HAP-1 (cell line): ENCODE measurements around the gene ARF3.
"Not testable (repeated sequence)": the region's sequence is repeated elsewhere in the genome, so short reads cannot be mapped to it uniquely, and the experiment has no call there.

Experiments used
- DNase-seq, 2 experiments: peaks; one replicate each; pipeline ENCODE4 v3.0.0-alpha.2; 2016 to 2020; ENCODE audit warnings: low spot score in 2 of 2
- H3K27me3 ChIP-seq: fragments of 250-450 bp; sonication (Bioruptor Pico); 2 replicates; pipeline ENCODE4 v1.5.1; 2020; ENCODE audit warnings: low read depth, mild to moderate bottlenecking, moderate library complexity
- H3K36me3 ChIP-seq: fragments of 250-450 bp; sonication (Bioruptor Pico); replicated peaks from 2 replicates; pipeline ENCODE4 v1.5.1; 2020; ENCODE audit warnings: mild to moderate bottlenecking
- H3K4me1 ChIP-seq: fragments of 250-450 bp; sonication (Bioruptor Pico); 2 replicates; pipeline ENCODE4 v1.5.1; 2020; ENCODE audit warnings: mild to moderate bottlenecking
- H3K4me3 ChIP-seq: fragments of 250-450 bp; sonication (Bioruptor Pico); 2 replicates; pipeline ENCODE4 v1.5.1; 2020; ENCODE audit warnings: mild to moderate bottlenecking, moderate library complexity
- H3K9me3 ChIP-seq: fragments of 250-450 bp; sonication (Bioruptor Pico); 2 replicates; pipeline ENCODE4 v1.5.1; 2020; ENCODE audit warnings: mild to moderate bottlenecking, moderate library complexity
- in situ Hi-C: fragments of 300-500 bp; cut with MboI; formaldehyde crosslinking; loops from 3 replicates; pipeline ENCODE4 v1.14.3; 2020; ENCODE audit warnings: low sequenced_read_pairs, inconsistent platforms, mixed read lengths

The ARF3 gene

DNA sequence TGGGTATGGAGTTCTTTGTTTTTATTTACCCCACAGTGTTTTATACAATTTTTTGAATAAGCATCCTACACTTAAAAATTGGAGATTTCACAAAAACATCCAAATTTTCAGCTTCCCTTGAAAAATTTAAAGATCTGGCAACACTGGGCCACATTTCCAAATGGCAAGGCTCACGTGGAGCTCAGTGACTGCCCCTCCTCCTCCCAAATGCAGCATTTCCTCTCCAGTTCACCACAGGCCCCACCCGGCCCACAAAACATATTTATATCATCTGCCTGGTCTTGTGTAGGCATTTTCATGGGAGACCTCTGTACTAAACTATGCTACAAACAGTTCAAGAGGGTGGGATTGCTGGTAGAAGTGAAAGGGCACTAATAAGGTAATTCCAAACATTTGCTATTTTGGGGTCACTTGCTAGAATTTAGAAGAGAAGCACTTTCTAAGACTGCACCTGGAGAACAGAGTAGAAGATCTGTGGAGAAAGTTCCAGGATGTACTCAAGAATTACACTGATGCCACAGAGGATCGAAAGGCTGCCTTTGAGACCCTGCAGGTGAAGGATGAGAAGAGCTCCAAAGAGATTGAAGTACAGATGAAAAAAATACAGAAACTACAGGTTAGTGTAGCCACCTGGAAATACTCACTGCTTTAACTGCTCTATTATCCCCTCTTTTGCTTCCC lies 39.3 kb downstream of the ARF3 start:
- Histone ChIP-seq H3K4me1 (no peaks in the 10 kb centered on the region; the same call in 1 of the 2 replicates), H3K27me3 (no peaks in the 10 kb centered on the region), H3K36me3 (peaks cover 21% of the 10 kb centered on the region), H3K4me3 (no peak overlapping the region), H3K9me3 (no peaks in the 10 kb centered on the region)
- no peak for DNase-seq
- in situ Hi-C loops, result no loop called here

GRCh38 chr12:48910196-48910595 lies 47.1 kb downstream of the ARF3 start:
- H3K9me3 ChIP-seq, result no peaks in the 10 kb centered on the region
- no peaks in the 10 kb centered on the region for H3K36me3 ChIP-seq
- no peak overlapping the region for H3K4me3 ChIP-seq
- in situ Hi-C loops, result no loop called here
- DNase-seq, result no peak
- no peaks in the 10 kb centered on the region; the same call in 1 of the 2 replicates for H3K27me3 ChIP-seq
- H3K4me1 ChIP-seq, result no peaks in the 10 kb centered on the region; the same call in 1 of the 2 replicates

- DNase-seq, H3K9me3 ChIP-seq, H3K4me1 ChIP-seq, in situ Hi-C loops, H3K27me3 ChIP-seq, H3K4me3 ChIP-seq, H3K36me3 ChIP-seq: not testable (repeated sequence)
These were observed 47.6 kb downstream of the ARF3 start for GRCh38 chr12:48909698-48910097.

DNA sequence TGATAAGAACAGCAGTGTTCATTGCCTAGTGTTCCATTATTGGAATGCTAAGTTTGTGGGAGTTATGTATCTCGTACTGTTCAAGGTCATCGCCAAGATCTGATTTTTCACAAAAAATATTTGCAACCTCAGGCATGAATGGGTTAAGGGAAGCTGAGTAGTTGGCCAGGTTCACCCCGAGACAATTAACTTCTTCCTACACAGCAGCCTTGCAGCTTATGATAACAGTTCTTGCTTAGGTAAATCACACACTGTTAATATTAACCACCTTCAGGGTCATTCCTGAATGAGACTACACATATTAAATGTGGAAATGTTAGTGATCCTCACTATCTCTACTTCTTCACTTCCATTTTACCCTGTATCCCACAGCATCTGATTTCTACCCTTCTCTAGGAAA lies 50.0 kb downstream of the ARF3 start:
- no peaks in the 10 kb centered on the region; the same call in 1 of the 2 replicates for H3K27me3 ChIP-seq
- H3K36me3 ChIP-seq, result no peaks in the 10 kb centered on the region
- in situ Hi-C loops, result no loop called here
- H3K9me3 ChIP-seq, result no peaks in the 10 kb centered on the region
- DNase-seq, result no peak
- no peak overlapping the region for H3K4me3 ChIP-seq
- H3K4me1 ChIP-seq, result peaks cover 2% of the 10 kb centered on the region; the same call in 1 of the 2 replicates

- no peaks in the 10 kb centered on the region for H3K36me3 ChIP-seq
- no peaks in the 10 kb centered on the region; the same call in 1 of the 2 replicates for H3K27me3 ChIP-seq
- H3K4me1 ChIP-seq, result peaks cover 2% of the 10 kb centered on the region; the same call in 1 of the 2 replicates
- H3K4me3 ChIP-seq, result peak overlapping the region; percentile 20
- DNase-seq, result peak; percentile 86 to 94
- no peaks in the 10 kb centered on the region for H3K9me3 ChIP-seq
- in situ Hi-C loops, result no loop called here
These were observed 53.3 kb downstream of the ARF3 start for GRCh38 chr12:48903982-48904411.

- Histone ChIP-seq H3K9me3 (no peaks in the 10 kb centered on the region), H3K27me3 (no peaks in the 10 kb centered on the region; the same call in 1 of the 2 replicates), H3K36me3 (no peaks in the 10 kb centered on the region), H3K4me3 (no peak overlapping the region), H3K4me1 (peaks cover 2% of the 10 kb centered on the region; the same call in 1 of the 2 replicates)
- in situ Hi-C loops, result no loop called here
- DNase-seq, result no peak
These were observed 53.8 kb downstream of the ARF3 start for GRCh38 chr12:48903363-48903981.

GRCh38 chr12:48901278-48901677 lies 56.0 kb downstream of the ARF3 start:
- DNase-seq, result no peak
- in situ Hi-C loops, result no loop called here
- Histone ChIP-seq H3K4me3 (no peak overlapping the region), H3K4me1 (peaks cover 2% of the 10 kb centered on the region; the same call in 1 of the 2 replicates), H3K27me3 (no peaks in the 10 kb centered on the region; the same call in 1 of the 2 replicates), H3K9me3 (no peaks in the 10 kb centered on the region), H3K36me3 (no peaks in the 10 kb centered on the region)

DNA sequence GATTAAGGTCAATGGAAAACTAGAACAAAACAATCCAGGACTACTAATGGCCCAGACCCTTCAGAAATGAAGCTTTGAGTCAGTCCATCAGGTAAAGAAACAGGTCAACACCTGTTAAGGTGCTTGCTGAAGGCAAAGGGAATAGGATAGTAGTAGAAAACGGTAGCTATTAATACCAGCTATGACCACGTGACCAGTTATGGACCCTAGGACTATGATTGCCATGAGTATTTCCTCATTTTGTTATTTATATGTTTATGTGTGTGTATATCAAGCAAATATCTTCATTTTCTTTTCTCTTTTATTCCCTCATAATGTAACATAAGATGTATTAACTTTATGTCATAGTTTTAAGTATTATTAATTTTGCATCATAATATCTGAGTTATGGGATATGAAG lies 57.6 kb downstream of the ARF3 start:
- Histone ChIP-seq H3K27me3 (no peaks in the 10 kb centered on the region), H3K9me3 (no peaks in the 10 kb centered on the region), H3K36me3 (no peaks in the 10 kb centered on the region), H3K4me1 (peaks cover 2% of the 10 kb centered on the region; the same call in 1 of the 2 replicates), H3K4me3 (no peak overlapping the region)
- DNase-seq, result no peak
- in situ Hi-C loops, result no loop called here

- no peaks in the 10 kb centered on the region for H3K36me3 ChIP-seq
- peaks cover 3% of the 10 kb centered on the region; the same call in 1 of the 2 replicates for H3K27me3 ChIP-seq
- H3K4me1 ChIP-seq, result peaks cover 4% of the 10 kb centered on the region; the same call in 1 of the 2 replicates
- in situ Hi-C loops, result no loop called here
- H3K9me3 ChIP-seq, result no peaks in the 10 kb centered on the region
- H3K4me3 ChIP-seq, result no peak overlapping the region
- no peak for DNase-seq
These were observed 63.0 kb downstream of the ARF3 start for GRCh38 chr12:48894271-48894670.

GRCh38 chr12:48890657-48891418 lies 66.4 kb downstream of the ARF3 start:
- peaks cover 4% of the 10 kb centered on the region; the same call in 1 of the 2 replicates for H3K4me1 ChIP-seq
- H3K9me3 ChIP-seq, result no peaks in the 10 kb centered on the region
- DNase-seq, result peak; percentile 78 to 91
- H3K36me3 ChIP-seq, result no peaks in the 10 kb centered on the region
- in situ Hi-C loops, result no loop called here
- peaks cover 3% of the 10 kb centered on the region; the same call in 1 of the 2 replicates for H3K27me3 ChIP-seq
- peak overlapping the region; percentile 17 for H3K4me3 ChIP-seq

GRCh38 chr12:48889679-48890078 lies 67.6 kb downstream of the ARF3 start:
- Histone ChIP-seq H3K4me3 (no peak overlapping the region), H3K36me3 (no peaks in the 10 kb centered on the region), H3K9me3 (no peaks in the 10 kb centered on the region), H3K4me1 (peaks cover 4% of the 10 kb centered on the region; the same call in 1 of the 2 replicates), H3K27me3 (peaks cover 3% of the 10 kb centered on the region; the same call in 1 of the 2 replicates)
- in situ Hi-C loops, result loop anchor here (5.0 kb wide), 1 partner anchor 37 kb away; the partner anchor contains the start of gene DDX23
- DNase-seq, result no peak
